ENCODE results near the gene CDK19. TPM values are rescaled to one million over a fixed set of nuclear protein-coding genes. Genes with fewer than 3 reads are reported as not detected.
"Not testable (repeated sequence)": the region's sequence is repeated elsewhere in the genome, so short reads cannot be mapped to it uniquely, and the experiment has no call there.

CDK19 gene
- total RNA-seq (2014; rRNA removed; shearing (Covaris generic); ENCODE audit: low replicate concordance): 3.2 and 4.0 TPM in 2 replicates

DNA sequence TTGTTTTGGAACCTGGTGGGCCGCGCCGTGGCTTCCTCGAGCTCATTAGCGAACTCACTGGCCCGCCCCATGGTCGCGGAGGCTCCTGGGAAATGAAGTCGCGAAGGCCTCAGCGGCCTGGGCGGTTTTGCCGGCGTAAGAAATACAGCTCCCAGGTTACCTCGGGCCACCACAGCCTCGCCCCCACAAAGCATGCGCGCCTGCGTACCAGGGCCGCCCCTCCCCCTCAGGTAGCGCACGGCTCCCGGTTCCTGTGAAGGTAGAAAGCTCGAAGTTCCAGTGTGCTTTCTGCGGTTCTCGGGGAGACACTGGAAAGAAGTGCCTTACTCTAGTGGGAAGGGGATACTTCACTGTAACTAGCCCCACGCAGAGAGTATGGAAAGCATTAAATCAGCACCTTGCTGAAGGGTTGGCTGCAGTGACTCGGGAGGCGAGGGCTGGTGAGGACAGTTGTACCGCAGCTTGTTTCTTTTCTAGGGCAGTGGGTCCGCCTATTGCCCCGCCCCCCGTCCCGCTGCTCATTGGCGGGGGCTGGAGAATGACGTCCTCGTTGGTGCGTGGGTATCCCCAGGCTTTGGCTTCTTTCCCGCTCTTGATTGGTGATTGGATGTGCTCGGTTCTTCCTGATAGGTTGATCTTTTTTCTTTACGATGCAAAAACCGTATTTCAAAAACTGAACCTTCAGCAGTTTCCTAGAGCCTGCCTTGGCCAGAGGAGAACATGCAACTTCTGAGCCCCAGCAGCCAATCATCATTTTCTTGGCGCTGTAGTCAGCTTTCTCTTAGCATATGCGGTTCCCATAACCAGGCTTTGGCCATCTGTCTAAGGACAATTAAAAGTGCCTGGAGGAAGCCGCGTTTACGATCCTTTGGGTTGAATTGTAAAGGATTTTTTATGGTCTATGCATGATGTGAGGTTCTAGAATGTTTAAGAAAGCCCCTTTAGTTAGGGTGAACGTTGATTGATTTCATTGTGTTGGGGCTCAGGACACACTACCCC, at the start of gene CDK19:
CDK19 (minus strand) TSS at position 59 of the 999 bp plus-strand sequence. CDS start 333 bp downstream, outside the sequence.
- no peaks in the 10 kb centered on the region for H3K36me3 ChIP-seq
- H3K4me3 ChIP-seq: peak within 1 kb of the TSS; percentile 61
- H3K9me3 ChIP-seq: no peaks in the 10 kb centered on the region
- no peaks in the 10 kb centered on the region for H3K27me3 ChIP-seq
- DNase-seq: peak; percentile 98

DNA sequence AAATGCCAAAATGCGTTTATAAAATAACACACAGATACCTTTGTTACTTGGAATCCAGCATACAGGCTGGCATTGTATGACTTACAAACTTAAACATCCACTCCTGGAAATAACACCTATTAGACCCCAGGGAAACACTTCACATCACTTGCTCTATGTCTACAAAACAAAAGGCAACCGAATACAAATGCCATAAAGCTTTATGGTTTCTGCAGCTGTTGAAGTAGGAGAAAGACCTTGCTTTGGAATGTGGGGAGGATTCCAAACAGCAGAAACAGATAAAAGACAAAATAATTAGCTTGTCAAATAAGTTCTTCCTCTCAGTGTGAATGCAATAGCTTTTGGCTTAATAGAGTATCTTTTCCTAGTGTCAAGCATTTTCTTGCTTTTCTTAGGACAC, 49.6 kb upstream of the CDK19 start:
- Histone ChIP-seq H3K27me3 (no peaks in the 10 kb centered on the region), H3K36me3 (no peaks in the 10 kb centered on the region), H3K4me3 (no peak overlapping the region), H3K9me3 (no peaks in the 10 kb centered on the region)
- DNase-seq: no peak

DNA sequence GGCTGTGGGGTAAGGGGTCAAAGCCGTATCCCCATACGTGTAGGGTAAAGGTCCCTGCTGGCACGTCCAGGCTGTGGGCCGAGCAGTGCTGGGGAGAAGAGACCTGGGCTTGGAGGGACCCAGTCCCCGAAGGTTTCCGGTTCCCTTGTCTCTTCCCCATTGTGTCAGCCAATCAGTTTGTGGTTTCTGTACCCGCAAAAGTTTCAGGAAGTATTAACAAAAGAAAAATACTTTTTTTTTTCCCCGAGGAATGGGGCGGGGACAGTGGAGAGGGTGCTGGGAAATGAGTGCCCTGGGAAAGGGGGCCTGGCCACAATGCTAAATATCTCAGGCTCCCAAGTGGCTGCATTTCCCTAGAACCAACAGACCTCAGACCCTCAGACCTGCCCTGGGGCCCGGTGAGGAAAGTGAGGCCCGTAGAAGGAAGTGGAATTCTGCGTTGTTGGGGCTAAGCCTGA, 44.1 kb upstream of the CDK19 start:
- no peaks in the 10 kb centered on the region for H3K27me3 ChIP-seq
- H3K9me3 ChIP-seq: no peaks in the 10 kb centered on the region
- DNase-seq: no peak
- no peak overlapping the region for H3K4me3 ChIP-seq
- no peaks in the 10 kb centered on the region for H3K36me3 ChIP-seq

DNA sequence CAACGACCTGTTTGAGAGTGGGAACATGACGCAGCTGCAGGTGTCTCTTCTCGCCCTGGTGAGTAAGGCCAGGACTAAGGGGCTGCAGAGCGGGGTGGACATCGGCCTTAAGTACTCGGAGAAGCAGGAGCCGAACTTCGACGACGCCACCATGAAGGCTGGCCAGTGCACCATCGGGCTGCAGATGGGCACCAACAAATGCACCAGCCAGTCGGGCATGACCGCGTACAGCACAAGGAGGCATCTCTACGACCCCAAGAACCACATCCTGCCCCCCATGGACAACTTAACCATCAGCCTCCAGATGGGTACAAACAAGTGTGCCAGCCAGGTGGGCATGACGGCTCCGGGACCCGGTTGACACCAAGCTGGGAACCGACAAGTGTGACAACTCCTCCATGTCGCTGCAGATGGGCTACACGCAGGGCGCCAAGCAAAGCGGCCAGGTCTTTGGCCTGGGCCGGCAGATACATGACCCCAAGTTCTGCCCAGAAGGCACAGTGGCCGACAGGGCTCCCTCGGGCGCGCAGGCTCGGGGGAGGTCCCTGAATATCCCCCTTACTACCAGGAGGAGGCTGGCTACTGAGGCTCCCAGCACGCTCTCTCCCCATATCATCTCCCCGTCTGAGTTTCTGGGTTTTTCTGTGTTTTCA, 43.4 kb upstream of the CDK19 start:
- H3K27me3 ChIP-seq: no peaks in the 10 kb centered on the region
- no peaks in the 10 kb centered on the region for H3K9me3 ChIP-seq
- no peak overlapping the region for H3K4me3 ChIP-seq

DNA sequence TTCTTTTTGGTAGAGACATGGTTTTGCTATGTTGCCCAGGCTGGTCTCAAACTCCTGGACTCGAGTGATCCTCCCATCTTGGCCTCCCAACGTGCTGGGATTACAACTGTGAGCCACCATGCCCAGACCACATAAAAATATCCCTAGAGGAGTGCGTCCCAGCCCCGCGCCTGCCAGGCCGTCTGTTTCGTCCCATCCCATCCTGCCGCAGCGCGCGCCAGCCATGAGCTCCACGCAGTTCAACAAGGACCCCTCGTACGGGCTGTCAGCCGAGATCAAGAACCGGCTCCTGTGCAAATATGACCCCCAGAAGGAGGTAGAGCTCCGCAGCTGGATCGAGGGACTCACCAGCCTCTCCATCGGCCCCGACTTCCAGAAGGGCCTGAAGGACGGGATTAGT, 42.7 kb upstream of the CDK19 start:
- Histone ChIP-seq H3K9me3 (no peaks in the 10 kb centered on the region), H3K36me3 (no peaks in the 10 kb centered on the region), H3K4me3 (no peak overlapping the region), H3K27me3 (no peaks in the 10 kb centered on the region)
- DNase-seq: no peak

More for the DNA sequence above, 43.4 kb upstream of the CDK19 start:
- DNase-seq: no peak
- H3K36me3 ChIP-seq: no peaks in the 10 kb centered on the region

DNA sequence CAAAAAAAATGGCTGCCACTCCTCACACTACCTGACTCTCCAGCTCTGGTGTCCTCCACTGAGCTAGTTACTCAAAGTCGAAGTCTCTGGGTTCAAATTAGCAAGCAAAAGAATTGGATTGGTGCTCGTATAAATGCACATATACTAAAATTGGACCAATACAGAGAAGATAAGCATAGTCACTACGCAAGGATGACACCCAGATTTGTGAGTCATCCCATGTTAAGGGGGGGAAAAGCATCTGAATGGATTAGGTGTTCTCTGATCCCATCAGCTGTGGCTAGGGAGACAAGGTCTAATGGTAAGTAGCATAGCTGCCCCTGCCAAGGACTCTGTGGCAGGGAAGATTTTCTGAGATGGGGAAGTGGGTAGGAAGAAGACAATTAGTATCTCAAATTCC, 41.0 kb upstream of the CDK19 start:
- Histone ChIP-seq H3K4me3 (no peak overlapping the region), H3K27me3 (no peaks in the 10 kb centered on the region), H3K9me3 (no peaks in the 10 kb centered on the region), H3K36me3 (no peaks in the 10 kb centered on the region)
- DNase-seq: no peak

DNA sequence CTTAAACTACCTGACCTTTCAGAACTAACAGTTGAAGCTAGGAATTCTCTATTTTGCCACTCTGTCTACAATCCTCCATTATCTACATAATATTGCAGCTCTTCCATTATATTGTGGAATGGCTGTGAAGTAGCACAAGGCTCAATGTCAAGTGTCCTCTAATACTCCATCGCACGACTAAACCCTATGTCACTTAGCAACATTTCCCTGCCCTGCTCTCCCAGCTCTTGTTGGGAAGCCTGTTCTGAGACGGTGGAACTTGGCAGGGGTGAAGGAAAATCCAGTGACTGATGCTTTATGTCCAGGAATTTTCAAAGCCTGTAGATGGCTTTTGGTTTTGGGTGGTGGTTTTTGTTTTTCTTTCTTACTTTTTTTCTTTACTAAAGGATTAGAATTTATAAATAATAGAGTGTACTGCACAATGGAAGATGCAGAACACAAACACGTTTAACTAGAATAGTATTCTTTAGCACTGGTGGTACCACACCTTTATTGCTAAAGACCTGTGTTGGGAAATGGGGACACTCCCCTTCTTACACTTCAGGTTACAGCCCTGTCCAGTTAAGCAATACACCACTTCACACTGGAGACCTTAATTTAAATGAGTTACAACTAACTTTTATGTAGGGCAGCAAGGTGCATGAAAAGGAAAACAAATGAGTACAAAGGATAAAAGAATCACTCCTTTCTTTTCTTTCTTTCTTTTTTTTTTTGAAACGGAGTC, 38.6 kb upstream of the CDK19 start:
- no peak for DNase-seq

DNA sequence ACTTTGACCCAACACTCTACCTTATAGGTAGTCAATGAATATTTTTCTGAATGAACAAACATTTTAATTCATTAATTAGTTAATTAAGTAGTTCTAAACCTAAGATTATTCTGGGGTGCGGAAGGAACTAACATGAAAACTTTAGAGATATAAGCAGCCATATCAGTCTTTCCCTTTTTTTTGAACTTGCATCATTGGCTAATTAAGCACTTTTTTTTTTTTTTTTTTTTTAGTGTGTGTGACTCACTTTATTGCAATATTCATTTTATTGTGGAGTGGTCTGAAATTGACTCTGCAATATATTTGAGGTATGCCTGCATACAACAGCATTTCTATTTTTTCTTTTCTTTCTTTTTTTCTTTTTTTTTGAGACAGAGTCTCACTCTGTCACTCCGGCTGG, 37.5 kb upstream of the CDK19 start:
- Histone ChIP-seq H3K9me3 (no peaks in the 10 kb centered on the region), H3K27me3 (no peaks in the 10 kb centered on the region), H3K4me3 (no peak overlapping the region), H3K36me3 (no peaks in the 10 kb centered on the region)
- no peak for DNase-seq

More for the DNA sequence above, 38.6 kb upstream of the CDK19 start:
- H3K4me3 ChIP-seq: no peak overlapping the region
- H3K9me3 ChIP-seq: no peaks in the 10 kb centered on the region
- H3K27me3 ChIP-seq: no peaks in the 10 kb centered on the region
- H3K36me3 ChIP-seq: no peaks in the 10 kb centered on the region

DNA sequence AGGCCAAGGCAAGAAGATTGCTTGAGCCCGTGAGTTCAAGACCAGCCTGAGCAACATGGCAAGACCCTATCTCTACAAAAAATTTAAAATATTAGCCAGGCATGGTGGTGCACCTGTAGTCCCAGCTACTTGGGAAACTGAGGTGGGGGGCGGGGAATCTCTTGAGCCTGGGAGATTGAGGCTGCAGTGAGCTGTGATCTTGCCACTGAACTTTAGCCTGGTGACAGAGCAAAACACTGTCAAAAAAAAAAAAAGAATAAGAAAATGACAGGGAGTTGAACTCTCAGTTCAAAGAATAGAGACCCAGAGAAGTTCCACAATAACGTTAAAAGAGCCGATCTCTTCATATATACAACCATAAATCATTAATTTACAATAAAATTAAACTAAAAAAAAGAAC, 34.5 kb upstream of the CDK19 start:
- no peak overlapping the region for H3K4me3 ChIP-seq
- no peaks in the 10 kb centered on the region for H3K36me3 ChIP-seq
- H3K9me3 ChIP-seq: no peaks in the 10 kb centered on the region
- no peaks in the 10 kb centered on the region for H3K27me3 ChIP-seq
- DNase-seq: no peak

DNA sequence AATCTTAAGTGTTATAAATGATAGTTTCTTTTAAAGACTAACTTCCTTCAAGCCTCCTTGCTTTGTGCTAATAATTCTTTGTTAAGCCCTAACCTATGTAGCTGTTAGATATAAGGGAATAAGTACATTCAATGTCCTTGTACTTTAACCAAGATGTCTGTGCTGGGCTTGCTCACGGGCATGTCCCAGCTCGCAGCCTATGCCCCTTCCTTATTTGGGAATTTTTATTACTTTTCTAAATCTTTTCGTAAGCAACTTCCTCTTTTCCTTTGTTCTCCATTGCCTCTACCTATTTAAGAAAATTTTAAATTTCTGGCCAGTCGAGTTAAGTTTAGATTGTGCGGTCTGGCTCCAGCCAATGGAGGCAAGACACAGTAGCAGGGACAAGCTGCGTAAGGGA, 26.0 kb upstream of the CDK19 start:
- Histone ChIP-seq H3K9me3 (no peaks in the 10 kb centered on the region), H3K36me3 (no peaks in the 10 kb centered on the region), H3K4me3 (no peak overlapping the region), H3K27me3 (no peaks in the 10 kb centered on the region)
- no peak for DNase-seq

DNA sequence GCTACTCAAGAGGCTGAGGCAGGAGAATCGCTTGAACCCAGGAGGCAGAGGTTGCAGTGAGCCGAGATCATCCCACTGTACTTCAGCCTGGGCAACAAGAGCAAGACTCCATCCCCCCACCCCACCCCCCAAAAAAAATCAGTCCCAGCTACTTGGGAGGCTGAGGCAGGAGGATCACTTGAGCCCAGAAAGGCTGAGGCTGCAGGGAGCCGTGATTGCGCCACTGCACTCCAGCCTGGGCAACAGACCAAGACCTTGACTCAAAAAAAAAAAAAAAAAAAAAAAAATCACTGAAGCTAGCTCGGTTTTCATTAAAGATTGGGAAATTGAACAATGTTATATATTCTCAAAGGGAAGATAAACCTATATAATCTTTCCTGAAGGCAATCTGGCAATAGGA, 20.5 kb upstream of the CDK19 start:
- not testable (repeated sequence) for H3K4me3 ChIP-seq, H3K27me3 ChIP-seq, DNase-seq

DNA sequence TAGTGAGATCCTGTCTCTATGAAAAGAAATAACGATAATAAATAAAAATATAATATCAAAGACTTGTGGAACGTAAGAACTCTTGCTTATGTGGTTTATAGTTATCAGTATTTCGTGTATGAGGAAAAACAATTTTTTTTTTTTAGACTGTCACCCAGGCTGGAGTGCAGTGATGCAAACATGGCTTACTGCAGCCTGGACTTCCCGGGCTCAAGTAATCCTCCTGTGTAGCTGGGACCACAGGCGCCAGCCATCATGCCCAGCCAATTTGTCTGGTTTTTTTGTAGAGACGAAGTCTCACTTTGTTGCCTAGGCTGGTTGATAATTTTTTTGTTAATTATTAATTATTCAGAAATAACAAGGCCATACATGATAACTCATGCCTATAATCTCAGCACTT, 18.6 kb upstream of the CDK19 start:
- H3K9me3 ChIP-seq: no peaks in the 10 kb centered on the region
- H3K36me3 ChIP-seq: no peaks in the 10 kb centered on the region
- H3K4me3 ChIP-seq: no peak overlapping the region
- H3K27me3 ChIP-seq: no peaks in the 10 kb centered on the region
- no peak for DNase-seq

More for the DNA sequence above, 20.5 kb upstream of the CDK19 start:
- H3K36me3 ChIP-seq, H3K9me3 ChIP-seq: not testable (repeated sequence)

DNA sequence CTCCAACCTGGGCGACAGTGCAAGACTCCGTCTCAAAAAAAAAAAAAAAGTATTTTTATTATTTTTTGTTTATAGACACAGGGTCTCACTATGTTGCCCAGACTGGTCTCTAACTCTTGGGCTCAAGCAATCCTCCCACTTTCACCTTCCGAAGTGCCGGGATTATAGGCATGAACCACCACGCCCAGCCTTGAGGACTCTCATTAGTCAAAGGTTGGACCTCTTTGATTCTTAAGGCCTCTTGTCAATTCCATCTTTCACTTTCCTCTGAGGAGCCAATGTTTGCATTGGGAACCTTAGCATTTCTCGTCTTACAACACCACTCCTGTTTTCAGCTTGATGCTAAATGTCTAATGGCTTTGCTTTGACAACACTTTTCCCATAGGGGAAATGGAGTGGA, 16.1 kb upstream of the CDK19 start:
- Histone ChIP-seq H3K9me3 (no peaks in the 10 kb centered on the region), H3K4me3 (no peak overlapping the region), H3K36me3 (no peaks in the 10 kb centered on the region), H3K27me3 (no peaks in the 10 kb centered on the region)
- no peak for DNase-seq

DNA sequence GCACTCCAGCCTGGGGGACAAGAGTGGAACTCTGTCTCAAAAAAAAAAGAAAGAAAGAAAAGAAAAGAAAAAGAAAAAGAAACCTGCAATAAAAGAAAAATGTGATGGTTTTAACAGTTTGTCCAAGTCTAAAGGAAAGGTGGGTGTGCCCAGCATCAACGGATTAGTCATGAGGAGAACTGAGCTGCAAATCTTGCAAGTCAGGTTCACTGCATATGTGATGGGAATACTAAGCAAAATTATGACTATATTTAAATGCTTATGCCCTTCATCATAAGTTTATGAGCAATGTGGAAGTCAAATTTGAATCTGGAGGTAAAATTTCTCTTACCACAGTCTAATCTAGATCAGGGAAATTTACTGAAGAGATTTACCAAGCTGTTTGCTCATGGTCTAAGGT, 13.1 kb upstream of the CDK19 start:
- Histone ChIP-seq H3K4me3 (no peak overlapping the region), H3K36me3 (no peaks in the 10 kb centered on the region), H3K27me3 (no peaks in the 10 kb centered on the region), H3K9me3 (no peaks in the 10 kb centered on the region)
- no peak for DNase-seq

DNA sequence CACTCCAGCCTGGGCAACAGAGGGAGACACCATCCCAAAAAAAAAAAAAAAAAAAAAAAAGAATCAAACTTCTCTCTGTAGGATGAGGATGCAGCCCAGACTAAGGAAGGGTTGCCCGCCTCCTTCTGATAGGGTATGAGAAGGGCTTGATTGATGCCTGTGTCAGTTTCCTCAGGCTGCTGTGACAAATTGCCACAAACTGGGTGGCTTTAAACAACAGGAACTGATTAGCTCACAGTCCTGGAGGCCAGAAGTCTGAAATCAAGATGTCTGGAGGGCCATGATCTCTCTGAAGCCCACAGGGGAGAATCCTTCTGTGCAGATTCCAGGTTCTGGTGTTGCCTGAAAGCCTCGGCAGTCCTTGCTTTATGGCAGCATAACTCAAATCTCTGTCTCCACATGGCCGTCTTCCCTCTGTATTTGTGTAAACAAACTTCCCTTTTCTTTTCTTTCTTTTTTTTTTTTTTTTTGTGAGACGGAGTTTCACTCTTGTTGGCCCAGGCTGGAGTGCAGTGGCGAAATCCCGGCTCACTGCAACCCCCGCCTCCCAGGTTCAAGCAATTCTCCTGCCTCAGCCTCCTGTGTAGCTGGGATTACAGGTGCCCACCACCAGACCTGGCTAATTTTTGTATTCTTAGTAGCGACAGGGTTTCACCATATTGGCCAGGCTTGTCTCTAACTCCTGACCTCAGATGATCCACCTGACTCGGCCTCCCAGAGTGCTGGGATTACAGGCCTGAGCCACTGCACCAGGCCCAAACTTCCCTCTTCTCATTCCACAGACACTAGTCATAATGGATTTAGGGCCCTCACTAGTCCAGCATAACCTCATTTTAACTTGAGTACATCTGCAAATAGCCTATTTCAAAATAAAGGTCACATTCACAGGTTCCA, 11.2 kb upstream of the CDK19 start:
- H3K27me3 ChIP-seq: no peaks in the 10 kb centered on the region
- no peaks in the 10 kb centered on the region for H3K36me3 ChIP-seq
- H3K9me3 ChIP-seq: no peaks in the 10 kb centered on the region
- DNase-seq: no peak
- no peak overlapping the region for H3K4me3 ChIP-seq

DNA sequence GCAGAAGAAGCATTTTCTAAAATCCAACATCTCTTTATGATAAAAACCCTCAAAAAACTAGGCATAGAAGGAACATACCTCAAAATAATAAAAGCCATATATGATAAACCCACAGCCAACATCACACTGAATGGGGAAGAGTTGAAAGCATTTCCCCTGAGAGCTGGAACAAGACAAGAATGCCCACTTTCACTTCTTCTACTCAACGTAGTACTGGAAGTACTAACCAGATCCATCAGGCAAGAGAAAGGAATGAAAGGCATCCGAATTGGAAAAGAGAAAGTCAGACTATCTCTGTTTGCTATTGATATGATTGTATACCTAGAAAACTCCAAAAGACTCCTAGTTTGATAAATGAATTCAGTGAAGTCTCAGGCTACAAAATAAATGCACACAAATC, 7.9 kb upstream of the CDK19 start:
- no peak overlapping the region for H3K4me3 ChIP-seq
- DNase-seq: no peak
- H3K27me3 ChIP-seq: no peaks in the 10 kb centered on the region
- H3K36me3 ChIP-seq: no peaks in the 10 kb centered on the region
- no peaks in the 10 kb centered on the region for H3K9me3 ChIP-seq

All from MG63 (cell line).